GM12874 (cell line): ENCODE data around the gene MYO19.

Experiments
- CTCF ChIP-seq: IDR thresholded peaks from 2 replicates; pipeline ENCODE4 v1.5.1; 2011; ENCODE audit warnings: low read depth, mild to moderate bottlenecking, control low read depth, low read length, moderate library complexity; ENCODE audit not compliant: insufficient read depth

Gene MYO19

DNA sequence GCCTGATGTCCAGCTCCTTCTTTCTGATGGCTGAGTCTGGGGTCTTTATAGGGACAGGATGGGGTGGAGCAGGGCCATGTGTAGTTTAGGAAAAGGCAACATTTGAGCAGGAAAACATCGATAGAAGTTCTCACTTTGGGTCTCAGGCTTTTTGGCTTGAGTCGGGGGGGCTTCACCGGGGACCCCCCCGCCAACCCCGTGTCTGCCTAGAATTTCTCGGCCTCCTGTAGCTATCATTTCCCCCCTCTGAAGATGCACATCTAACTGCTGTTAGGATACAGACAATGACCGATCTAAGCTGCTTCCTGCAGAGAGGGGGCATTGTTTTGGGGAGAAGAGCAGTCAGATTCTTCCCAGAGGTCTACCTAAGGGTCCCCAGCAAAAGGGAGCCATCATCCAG is 64.9 kb downstream of the MYO19 start:
- no peak for TF ChIP-seq CTCF

DNA sequence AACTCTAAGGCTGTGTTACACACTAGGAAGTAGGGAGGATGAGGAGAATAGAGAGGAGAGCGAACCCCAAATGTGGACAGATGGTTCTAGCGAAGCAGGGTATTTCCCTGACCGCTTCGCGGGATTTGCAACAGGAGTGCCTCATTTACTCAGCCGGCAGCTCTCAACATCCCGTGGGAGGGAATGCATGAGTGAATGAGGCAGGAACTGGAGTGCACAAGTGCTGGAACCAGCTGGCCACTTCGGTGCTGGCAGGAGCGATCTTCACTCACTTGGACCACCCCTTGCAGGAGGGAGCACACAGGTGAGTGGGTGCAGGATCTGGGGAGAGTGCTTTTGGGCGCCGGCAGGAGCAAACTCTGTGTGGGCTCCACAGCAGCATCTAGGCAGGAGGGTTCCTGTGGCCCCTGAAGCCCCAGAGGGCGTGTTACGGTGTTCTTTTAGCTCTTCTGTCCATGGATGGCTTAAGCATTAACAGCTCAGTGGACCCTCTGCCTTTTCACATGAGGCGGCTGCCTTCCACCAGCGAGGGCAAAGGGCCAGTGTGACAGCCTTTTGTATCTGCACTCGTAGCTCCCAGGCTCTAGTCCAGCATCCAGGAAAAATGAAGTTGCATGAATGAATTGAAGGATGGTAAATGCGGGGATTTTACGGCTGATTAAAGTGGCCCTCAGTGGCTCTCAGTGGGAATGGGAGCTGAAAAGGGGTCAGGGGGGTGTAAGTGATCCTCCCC is 65.6 kb downstream of the MYO19 start:
- TF ChIP-seq CTCF, result no peak

GRCh38 chr17:36464765-36465088 is 69.9 kb downstream of the MYO19 start:
- TF ChIP-seq CTCF, result no peak

DNA sequence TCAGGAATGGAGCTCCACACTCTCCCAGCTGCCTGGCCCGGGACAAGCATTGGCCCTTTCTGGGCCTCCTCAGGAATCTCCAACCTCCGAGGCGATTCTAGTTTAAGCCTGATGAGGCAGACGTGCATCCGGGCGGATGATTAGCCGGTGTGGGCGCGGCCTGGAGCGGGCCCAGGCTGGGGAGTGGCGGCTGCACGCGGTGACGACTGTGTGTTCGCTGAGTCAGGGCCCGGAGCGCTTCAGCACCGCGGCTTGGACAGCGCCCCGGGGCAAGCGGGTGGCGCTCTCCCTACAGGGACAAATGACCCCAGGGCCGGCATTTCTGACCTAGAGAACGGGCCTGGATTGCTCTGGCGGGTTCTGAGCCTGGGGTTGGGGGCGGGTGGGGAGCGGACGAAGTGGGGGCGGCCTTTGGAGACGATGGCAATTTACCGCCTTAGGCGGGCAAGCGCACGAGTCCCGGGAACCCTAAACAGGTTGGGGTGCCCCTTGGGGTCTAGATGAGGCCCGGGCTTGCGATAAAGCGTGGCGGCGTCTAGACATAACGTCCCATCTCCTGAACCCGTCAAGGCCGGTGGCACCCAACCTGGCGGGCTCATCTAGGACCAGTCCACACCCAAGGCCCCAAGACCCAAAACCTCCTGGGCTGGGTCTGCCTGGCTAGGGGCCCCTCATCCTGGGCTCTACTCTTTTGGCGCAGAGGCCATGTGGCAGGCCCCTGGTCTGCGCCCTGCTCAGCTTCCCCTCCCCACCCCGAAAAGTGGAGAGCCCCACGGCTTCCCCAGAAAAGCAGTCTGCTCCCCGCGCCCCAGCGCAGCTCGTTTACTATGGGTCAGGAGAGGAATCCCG is 70.5 kb downstream of the MYO19 start:
- TF ChIP-seq CTCF, result no peak

DNA sequence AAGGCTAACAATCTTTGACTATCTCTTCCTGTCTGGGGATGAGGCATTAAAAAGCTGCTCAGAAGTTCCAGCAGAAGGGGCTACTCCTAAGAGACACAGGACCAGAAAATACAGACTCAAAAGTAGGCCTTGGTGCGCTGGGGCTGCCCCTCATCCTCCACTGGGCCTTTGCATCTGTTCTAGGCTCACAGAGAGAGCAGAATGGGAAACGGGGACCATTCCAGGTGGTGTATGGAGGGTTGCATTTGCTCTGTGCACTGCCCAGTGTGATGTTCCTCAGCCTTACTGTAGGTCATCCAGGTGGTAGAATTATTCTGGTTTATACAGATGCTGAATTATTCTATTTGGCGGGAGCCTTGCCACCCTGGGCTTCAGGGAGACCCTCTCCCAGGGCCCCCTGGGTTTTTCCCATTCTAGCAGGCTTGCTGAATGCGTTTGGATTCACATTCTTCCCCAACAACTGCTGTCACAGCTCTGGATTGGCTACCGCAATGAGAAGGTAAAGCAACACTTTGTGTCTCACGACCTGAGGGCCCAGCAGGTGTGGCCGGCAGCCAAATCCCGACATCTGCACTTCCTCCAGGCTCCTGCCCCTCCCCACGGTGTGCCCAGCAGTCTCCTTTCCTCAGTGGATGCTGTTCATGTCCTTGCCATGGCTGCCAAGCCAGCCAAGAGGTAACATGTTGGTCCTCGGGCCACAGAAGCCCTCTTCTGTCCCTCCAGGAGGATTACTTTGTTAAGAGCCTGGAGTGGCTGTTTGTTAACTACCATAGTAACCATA is 73.1 kb downstream of the MYO19 start:
- TF ChIP-seq CTCF, result no peak

DNA sequence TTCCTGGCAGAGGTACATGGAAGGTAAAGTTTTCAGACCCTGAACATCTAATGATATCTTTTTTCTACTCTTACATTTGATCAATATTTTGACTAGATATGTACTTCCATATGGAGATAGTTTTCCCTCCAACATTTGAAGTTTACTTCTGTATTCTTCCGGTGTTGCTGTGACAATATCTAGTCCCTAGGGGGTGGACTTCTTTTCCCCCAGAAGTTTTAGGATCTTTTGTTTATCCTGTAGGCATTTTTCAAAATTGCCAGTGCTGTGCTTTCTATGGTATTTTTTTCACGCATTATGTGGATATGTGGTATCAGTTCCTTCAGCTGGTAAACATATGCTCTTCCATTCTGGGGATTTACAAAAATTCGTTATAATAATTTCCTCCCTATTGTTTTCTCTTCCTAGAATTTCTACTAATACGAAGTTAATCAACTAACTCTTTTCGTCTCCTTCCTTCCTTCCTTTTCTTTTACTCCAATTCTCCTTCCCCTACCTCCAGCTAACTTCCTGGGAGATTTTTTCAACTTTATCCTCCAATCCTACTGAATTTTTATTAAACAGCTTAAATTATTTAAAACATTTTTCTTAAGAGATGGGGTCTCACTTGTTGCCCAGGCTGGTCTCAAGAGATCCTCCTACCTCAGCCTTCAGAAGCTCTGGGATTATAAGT is 74.3 kb downstream of the MYO19 start:
- no peak for TF ChIP-seq CTCF

- no peak for TF ChIP-seq CTCF
Measured at GRCh38 chr17:36459601-36460000, 75.1 kb downstream of the MYO19 start.
